Endothelial cell of umbilical vein (primary cell): ENCODE data around the gene B4GALNT1.

Source experiments
- EZH2 ChIP-seq: IDR thresholded peaks from 2 replicates; pipeline ENCODE4 v1.6.1; 2012; ENCODE audit warnings: borderline replicate concordance, low read depth, mild to moderate bottlenecking, moderate library complexity, low read length, inconsistent platforms; ENCODE audit not compliant: severe bottlenecking
- GATA2 ChIP-seq: IDR thresholded peaks from 2 replicates; pipeline ENCODE4 v1.7.0; 2011; ENCODE audit warnings: low read depth, mild to moderate bottlenecking, moderate library complexity, mixed read lengths, low read length; ENCODE audit not compliant: insufficient read length, insufficient read depth
- JUN ChIP-seq: IDR thresholded peaks from 2 replicates; pipeline ENCODE4 v1.6.1; 2011; ENCODE audit warnings: borderline replicate concordance, low read depth; ENCODE audit not compliant: insufficient read length, insufficient read depth
- POLR2A ChIP-seq: IDR thresholded peaks from 2 replicates; pipeline ENCODE4 v1.6.1; 2012; ENCODE audit warnings: low read depth, mild to moderate bottlenecking, control low read depth, low read length
- POLR2AphosphoS5 ChIP-seq: IDR thresholded peaks from 2 replicates; pipeline ENCODE4 v1.6.1; 2012; ENCODE audit warnings: low read depth, mild to moderate bottlenecking, control low read depth, low read length, moderate library complexity; ENCODE audit not compliant: insufficient read depth
- TF ChIP-seq, protein P1 (sequence below), 2 donors: IDR thresholded peaks; 1 replicate in 1 of 2; 2 replicates in 1 of 2; pipeline ENCODE4 v1.5.1; 2011; ENCODE audit warnings: low read length in 2 of 2, mild to moderate bottlenecking in 2 of 2, moderate library complexity in 2 of 2, control low read depth in 1 of 2, inconsistent platforms in 1 of 2, low read depth in 1 of 2; ENCODE audit not compliant: insufficient read depth in 1 of 2; ENCODE audit errors: extremely low read depth in 1 of 2
- TF ChIP-seq, protein P2 (sequence below): IDR thresholded peaks from 2 replicates; pipeline ENCODE4 v1.6.1; 2011; ENCODE audit not compliant: insufficient read depth, insufficient read length

DNA sequence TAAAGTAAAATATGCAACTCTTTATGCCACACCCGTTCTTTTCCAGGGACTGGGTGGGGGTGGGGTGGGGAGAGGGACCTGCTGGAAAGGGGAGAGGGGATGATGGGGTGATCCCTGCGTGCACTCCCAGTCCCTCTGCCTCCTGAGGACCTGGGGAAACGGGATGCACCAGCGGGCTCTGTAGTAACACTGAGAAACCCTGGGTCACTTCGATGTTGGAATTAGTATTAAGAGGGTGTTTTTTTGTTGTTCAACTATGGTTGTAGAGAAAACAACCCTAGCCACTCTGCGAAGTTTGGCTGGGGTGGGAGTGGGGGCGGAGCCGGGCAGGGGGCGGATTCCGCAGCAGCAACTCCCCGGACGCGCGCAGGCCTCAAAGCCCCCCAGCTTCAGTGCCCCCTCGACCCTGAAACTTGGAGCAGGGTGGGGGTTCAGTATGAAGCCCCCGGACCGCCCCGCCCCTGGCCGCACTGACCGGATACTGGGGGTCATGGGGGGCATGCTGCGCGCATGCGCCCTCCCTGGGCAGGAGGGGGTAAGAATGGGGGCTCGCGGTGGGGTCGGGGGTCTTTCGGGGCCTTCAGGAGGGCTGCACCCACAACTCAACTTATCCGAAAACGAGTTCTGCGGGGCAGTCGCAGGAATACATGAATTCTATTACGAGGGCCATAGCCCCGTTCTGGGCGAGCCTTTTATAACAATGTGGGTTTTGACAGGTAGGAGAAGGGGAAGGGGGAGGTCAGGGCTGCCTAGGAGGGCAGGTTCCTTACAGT lies 23.0 kb downstream of the B4GALNT1 start:
- TF ChIP-seq, protein P1, sequence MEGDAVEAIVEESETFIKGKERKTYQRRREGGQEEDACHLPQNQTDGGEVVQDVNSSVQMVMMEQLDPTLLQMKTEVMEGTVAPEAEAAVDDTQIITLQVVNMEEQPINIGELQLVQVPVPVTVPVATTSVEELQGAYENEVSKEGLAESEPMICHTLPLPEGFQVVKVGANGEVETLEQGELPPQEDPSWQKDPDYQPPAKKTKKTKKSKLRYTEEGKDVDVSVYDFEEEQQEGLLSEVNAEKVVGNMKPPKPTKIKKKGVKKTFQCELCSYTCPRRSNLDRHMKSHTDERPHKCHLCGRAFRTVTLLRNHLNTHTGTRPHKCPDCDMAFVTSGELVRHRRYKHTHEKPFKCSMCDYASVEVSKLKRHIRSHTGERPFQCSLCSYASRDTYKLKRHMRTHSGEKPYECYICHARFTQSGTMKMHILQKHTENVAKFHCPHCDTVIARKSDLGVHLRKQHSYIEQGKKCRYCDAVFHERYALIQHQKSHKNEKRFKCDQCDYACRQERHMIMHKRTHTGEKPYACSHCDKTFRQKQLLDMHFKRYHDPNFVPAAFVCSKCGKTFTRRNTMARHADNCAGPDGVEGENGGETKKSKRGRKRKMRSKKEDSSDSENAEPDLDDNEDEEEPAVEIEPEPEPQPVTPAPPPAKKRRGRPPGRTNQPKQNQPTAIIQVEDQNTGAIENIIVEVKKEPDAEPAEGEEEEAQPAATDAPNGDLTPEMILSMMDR (IDR thresholded peaks at IDR 0.05; ENCODE audit: extremely low read depth in 1 of 2, insufficient read depth in 1 of 2, low read depth in 1 of 2, low read length in 2 of 2): no peak
- no peak for TF ChIP-seq POLR2A
- no peak for TF ChIP-seq EZH2
- no peak for TF ChIP-seq POLR2AphosphoS5
- TF ChIP-seq GATA2: no peak
- TF ChIP-seq, protein P2, sequence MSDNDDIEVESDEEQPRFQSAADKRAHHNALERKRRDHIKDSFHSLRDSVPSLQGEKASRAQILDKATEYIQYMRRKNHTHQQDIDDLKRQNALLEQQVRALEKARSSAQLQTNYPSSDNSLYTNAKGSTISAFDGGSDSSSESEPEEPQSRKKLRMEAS: no peak
- TF ChIP-seq JUN: no peak
